Measurements from ENCODE around the gene GFI1.

Gene GFI1

GRCh38 chr1:92487078-92487605 is 417 bp upstream of the GFI1 start:
- no peak for DNase-seq

- peak; percentile 55 for DNase-seq
Observed at GRCh38 chr1:92485381-92486250, 1.1 kb downstream of the GFI1 start.

GRCh38 chr1:92484472-92485380 is 2.0 kb downstream of the GFI1 start:
- DNase-seq = peak; percentile 10

- DNase-seq = peak; percentile 56
Observed at GRCh38 chr1:92483610-92484471, 2.9 kb downstream of the GFI1 start.

GRCh38 chr1:92482665-92483609 is 3.8 kb downstream of the GFI1 start:
- DNase-seq = no peak

- no peak for DNase-seq
Observed at GRCh38 chr1:92481971-92482664, 4.6 kb downstream of the GFI1 start.

- DNase-seq = no peak
Observed at GRCh38 chr1:92481599-92481925, 5.2 kb downstream of the GFI1 start.

GRCh38 chr1:92480813-92481598 is 5.7 kb downstream of the GFI1 start:
- DNase-seq = no peak

- no peak for DNase-seq
Observed at GRCh38 chr1:92480200-92480812, 6.4 kb downstream of the GFI1 start.

GRCh38 chr1:92479587-92479986 is 7.1 kb downstream of the GFI1 start:
- no peak for DNase-seq

- DNase-seq = no peak
Observed at GRCh38 chr1:92478393-92478792, 8.3 kb downstream of the GFI1 start.

GRCh38 chr1:92476071-92476631 is 10.6 kb downstream of the GFI1 start:
- no peak for DNase-seq

- DNase-seq = no peak
Observed at GRCh38 chr1:92475029-92475428, 11.7 kb downstream of the GFI1 start.

GRCh38 chr1:92473781-92474495 is 12.8 kb downstream of the GFI1 start:
- DNase-seq = no peak

- DNase-seq = no peak
Observed at GRCh38 chr1:92470216-92470615, 16.5 kb downstream of the GFI1 start.

GRCh38 chr1:92466683-92467352 is 19.9 kb downstream of the GFI1 start:
- DNase-seq = no peak

- no peak for DNase-seq
Observed at GRCh38 chr1:92465256-92465647, 21.5 kb downstream of the GFI1 start.
